Smooth muscle cell of the umbilical artery (primary cell): ENCODE results near the gene DSCAM. TPM values are rescaled to one million over a fixed set of nuclear protein-coding genes. Genes with fewer than 3 reads are reported as not detected.

ENCODE experiments used
- total RNA-seq: library from RNA; depleted of rRNA; stranded (reverse); fragments of >200 nt; gene quantifications from 2 replicates; pipeline ENCODE4 v1.2.3, GENCODE V29; 2014

Gene DSCAM, protein sequence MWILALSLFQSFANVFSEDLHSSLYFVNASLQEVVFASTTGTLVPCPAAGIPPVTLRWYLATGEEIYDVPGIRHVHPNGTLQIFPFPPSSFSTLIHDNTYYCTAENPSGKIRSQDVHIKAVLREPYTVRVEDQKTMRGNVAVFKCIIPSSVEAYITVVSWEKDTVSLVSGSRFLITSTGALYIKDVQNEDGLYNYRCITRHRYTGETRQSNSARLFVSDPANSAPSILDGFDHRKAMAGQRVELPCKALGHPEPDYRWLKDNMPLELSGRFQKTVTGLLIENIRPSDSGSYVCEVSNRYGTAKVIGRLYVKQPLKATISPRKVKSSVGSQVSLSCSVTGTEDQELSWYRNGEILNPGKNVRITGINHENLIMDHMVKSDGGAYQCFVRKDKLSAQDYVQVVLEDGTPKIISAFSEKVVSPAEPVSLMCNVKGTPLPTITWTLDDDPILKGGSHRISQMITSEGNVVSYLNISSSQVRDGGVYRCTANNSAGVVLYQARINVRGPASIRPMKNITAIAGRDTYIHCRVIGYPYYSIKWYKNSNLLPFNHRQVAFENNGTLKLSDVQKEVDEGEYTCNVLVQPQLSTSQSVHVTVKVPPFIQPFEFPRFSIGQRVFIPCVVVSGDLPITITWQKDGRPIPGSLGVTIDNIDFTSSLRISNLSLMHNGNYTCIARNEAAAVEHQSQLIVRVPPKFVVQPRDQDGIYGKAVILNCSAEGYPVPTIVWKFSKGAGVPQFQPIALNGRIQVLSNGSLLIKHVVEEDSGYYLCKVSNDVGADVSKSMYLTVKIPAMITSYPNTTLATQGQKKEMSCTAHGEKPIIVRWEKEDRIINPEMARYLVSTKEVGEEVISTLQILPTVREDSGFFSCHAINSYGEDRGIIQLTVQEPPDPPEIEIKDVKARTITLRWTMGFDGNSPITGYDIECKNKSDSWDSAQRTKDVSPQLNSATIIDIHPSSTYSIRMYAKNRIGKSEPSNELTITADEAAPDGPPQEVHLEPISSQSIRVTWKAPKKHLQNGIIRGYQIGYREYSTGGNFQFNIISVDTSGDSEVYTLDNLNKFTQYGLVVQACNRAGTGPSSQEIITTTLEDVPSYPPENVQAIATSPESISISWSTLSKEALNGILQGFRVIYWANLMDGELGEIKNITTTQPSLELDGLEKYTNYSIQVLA (N-terminal part only)
- total RNA-seq, result 0.05 TPM in 1 of 2 replicates, not detected in the other

GRCh38 chr21:40846587-40847411 lies at the start of gene DSCAM:
TSS of gene DSCAM (minus strand) at chr21:40847158. CDS start at chr21:40846661, 497 bp downstream.

